ENCODE results near the gene EIF2D.

GRCh38 chr1:206575165-206575893 is 36.9 kb downstream of the EIF2D start:
- TF ChIP-seq CTCF (IDR thresholded peaks at IDR 0.05), result no peak
- TF ChIP-seq POLR2A (IDR thresholded peaks at IDR 0.05), result no peak
